SKM-1 (cell line): ENCODE measurements around the gene RAMP3.
"Not testable (repeated sequence)": the region's sequence is repeated elsewhere in the genome, so short reads cannot be mapped to it uniquely, and the experiment has no call there.

Source experiments
- DNase-seq: peaks from one replicate; lab custom pipeline; 2025; ENCODE audit not compliant: unreplicated experiment; lab: John Stamatoyannopoulos, UW

Gene RAMP3, protein sequence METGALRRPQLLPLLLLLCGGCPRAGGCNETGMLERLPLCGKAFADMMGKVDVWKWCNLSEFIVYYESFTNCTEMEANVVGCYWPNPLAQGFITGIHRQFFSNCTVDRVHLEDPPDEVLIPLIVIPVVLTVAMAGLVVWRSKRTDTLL

DNA sequence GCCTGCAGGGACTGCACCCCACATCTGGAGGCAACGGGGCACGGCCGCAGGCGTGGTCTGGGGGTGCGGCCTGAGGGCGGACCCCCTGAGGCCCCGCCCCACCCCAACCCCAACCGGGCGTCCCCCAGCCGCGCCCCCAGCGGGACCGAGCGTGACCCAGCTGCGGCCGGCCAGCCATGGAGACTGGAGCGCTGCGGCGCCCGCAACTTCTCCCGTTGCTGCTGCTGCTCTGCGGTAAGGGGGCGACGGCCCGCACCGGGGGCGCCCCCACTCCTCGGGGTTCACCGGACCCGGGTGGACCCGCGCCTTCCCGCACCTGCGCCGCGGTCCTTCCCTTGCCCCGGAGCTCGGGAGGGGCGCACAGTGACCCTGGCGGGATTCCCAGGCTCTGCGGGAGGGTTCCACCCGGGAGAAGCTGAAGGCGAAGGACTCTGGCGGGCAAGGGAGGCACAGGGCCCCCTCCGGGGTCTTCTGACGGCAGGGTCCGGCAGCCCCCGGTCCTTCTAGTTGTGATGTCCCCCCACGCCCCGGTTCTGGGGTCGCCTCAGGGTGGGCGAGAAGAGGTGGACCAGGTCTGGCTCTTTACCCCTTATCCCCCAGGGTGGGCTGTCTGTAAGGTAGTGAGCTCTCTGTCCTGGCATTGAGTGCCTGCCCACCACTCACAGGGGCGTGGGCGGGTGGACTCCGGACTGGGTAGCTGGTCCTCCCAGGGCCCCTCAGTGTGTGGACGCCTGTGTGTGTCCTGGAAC, at the start of gene RAMP3:
RAMP3 (plus strand) TSS at position 139 of the 749 bp plus-strand sequence; CDS start at position 177, 38 bp downstream.
- DNase-seq: no peak

DNA sequence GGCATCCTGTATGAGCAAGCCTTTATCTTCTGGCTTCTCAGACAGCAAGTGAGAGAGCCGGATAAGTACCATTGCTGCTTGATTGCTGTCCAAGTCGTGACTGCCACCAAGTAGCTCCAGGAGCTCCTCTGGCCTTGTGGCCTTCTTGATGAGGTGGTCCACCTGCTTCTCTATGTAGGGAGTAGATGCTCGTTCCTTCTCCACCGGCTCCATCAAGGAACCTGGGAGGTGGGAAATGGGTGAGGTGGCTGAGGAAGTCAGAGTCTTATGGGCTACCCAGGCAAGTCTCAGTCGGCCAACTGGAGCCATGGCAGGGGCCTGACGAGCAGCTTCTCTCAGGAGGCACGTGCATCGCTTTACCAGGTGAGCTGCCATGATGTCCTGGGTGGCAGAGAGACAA, 48.7 kb upstream of the RAMP3 start:
- DNase-seq: no peak

DNA sequence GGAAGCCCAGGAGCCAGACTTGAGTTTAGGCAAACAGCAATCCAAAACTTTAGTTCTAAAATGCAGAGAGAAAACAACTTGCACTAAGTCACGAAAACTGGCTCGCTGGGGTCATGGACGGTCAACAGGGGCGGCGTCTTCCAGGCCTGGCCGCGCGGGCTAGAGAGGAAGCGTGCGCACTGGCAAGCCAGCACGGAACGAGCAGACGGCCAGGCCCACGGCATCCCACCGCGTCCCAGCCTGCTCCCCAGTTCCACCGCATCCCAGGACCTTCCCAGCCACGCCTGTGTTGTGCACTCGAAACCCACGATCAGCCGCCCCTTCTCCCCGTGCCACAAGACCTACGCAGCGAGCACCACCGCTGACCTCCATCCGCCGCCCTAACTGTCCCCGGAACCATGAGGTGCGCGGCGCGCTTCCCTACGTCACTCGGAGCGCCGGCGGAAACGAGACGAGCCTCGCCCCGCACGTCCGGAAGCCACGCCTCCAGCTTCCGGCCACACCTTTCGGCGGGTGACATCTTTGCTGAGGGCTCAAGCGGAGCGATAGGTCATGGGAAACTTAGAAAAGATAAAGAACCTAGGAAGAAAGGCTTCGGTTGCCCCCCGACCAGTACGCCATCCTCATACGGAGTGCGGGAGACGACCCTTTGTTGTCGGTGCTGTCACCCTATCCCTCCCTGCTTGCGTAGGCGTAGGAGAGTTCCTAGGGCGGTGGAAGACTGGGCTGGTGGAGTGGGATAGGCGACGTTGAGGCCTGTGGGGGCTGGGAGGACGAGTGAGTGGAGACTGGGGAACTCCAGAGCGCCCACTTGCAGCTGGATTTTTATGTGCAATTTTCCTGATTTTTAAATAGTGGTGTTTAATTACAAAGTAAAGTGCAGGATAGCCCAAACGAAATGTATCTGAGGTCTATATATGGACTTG, 46.0 kb upstream of the RAMP3 start, which contains the start of gene TBRG4:
TBRG4 (minus strand) TSS at position 400 of the 926 bp plus-strand sequence. CDS start 2,460 bp downstream, outside the sequence.
- DNase-seq: peak; percentile 89

DNA sequence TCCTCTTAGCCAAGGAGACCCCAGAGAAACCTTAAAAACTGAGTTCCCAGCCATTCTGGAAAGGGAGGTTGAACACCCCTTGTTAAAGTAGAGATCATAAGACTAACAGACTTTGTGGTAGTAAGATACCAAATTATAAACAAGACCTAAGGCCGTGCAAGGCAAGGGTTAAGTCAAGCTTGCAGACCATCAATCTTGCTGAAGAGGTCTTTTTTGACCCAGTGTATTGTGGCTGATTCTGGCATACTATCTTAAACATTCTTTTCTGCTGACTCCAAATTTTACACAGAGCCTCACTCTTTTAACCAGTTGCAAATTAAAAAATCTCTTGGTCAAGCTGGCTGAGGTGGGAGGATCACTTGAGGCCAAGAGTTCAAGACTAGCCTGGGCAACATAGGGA, 44.9 kb upstream of the RAMP3 start:
- DNase-seq: no peak

DNA sequence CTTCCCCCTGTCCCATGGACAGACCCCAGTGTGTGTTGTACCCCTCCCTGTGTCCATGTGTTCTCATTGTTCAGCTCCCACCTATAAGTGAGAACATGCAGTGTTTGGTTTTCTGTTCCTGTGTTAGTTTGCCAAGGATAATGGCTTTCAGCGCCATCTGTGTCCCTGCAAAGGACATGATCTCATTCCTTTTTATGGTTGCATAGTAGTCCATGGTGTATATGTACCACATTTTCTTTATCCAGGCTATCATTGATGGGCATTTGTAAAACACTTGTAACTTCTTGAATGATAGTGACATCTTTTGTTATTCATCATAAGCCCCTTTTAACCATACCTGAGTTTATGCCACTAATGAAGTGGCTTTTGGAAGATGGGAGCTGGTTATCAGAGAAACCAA, 43.3 kb upstream of the RAMP3 start:
- DNase-seq: not testable (repeated sequence)

DNA sequence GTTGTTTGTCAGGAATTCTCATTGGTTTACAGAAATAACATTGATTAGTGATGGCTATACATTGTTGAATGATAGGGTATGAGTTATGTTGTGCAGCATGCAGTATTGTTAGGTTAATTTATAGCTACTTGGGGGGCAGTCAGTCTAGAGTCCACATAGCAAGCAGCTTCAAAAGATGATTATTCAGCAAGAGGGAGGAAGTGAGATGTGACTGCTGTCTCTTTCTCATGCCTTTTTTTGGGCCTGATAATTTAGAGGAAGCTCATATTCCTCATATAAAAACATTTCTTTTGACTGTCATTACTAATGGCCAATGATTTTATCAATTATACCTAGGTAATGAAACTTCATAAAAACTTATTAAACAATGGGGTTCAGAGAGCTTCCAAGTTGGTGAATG, 42.7 kb upstream of the RAMP3 start:
- no peak for DNase-seq

DNA sequence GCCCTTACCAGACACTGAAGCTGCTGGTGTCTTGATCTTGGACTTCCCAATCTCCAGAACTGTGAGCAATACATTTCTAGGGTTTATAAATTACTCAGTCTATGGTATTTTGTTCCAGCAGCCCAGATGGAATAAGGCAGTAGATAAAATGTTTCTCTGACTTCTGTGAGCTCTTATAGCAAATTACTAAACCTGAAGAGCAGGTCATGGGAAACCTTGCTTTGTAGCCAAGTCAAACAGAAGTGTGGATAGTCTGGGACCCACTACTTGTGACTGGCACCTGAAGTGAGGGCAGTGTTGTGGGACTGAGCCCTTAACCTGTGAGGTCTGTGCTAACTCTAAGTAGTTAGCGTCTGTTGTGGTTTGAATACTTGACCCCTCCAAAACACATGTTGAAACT, 41.5 kb upstream of the RAMP3 start:
- DNase-seq: no peak

DNA sequence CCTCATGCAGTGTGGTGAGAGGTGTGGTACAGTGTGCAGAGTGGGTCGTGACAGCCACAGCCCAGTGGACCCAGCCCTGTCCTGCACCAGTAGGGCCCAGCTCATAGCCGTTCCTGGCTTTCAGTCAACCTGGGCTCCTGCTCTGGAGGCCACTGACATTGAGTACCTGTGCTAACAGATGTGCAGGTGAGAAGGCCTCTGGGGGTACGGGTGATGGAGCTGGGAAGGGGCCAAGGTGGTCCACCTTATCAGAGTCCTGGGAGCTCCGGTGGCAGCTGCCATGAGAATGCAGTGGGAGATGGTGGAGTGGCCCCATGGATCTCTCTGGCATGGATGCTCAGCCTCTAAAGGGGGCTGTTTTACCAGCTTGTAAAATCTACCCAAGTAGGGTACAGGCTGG, 40.0 kb upstream of the RAMP3 start:
- DNase-seq: no peak

DNA sequence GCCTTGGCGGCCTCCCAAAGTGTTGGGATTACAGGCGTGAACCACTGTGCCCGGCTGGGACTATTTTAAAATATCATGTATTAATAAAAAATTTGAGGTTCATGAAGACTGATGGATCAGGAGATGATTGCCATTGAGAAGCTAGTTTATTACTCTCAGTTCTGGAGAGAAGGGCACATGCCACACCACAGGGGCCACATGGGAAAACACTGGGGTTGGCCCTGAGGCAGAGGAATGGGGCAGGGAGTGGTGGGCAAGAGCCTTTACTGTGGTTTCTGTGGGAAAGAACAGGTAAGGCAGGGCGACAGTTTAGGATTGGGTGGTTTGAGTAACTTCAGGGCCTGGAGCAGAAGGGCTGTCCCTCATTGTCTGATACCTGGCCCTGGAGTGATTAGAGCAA, 39.3 kb upstream of the RAMP3 start:
- DNase-seq: no peak

DNA sequence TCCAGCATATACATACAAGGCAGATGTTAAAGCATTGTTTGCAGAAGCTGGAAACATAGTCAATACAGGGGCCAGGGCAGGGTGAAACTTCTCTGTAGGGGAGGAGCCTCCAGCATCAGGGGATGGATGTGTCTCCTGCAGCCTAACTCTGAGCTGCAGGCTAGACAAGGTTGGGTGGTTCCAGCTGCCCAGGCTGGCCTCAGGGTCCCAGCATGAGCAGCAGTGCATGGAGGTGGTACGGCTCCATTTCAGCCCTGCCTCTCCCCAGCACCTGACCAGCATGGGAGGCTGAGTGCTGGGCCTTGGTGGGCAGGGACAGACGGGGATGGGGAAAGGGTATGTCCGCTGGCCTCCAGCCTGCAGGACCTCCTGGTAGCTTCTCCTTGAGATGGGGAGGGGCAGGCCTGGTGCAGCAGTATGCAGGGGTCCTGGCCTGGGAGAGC, 38.7 kb upstream of the RAMP3 start:
- no peak for DNase-seq

DNA sequence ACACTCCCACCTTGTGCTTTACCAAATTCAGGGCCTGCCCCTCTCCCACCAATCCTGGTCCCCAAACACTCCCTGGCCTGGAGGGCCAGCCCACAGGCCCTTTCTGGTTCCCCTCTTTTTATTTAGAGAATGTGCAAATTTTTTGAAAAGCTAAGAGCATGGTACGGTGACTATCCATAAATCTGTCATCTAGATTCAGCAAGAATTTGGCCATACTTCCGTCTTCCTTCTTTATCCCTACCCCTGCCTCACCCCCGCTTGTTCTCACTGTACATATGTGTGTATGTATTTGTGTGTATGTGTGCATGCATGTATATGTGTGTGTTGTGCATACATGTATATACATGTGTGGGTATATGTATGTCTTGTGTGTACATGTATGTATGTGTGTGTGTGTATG, 38.0 kb upstream of the RAMP3 start:
- no peak for DNase-seq

DNA sequence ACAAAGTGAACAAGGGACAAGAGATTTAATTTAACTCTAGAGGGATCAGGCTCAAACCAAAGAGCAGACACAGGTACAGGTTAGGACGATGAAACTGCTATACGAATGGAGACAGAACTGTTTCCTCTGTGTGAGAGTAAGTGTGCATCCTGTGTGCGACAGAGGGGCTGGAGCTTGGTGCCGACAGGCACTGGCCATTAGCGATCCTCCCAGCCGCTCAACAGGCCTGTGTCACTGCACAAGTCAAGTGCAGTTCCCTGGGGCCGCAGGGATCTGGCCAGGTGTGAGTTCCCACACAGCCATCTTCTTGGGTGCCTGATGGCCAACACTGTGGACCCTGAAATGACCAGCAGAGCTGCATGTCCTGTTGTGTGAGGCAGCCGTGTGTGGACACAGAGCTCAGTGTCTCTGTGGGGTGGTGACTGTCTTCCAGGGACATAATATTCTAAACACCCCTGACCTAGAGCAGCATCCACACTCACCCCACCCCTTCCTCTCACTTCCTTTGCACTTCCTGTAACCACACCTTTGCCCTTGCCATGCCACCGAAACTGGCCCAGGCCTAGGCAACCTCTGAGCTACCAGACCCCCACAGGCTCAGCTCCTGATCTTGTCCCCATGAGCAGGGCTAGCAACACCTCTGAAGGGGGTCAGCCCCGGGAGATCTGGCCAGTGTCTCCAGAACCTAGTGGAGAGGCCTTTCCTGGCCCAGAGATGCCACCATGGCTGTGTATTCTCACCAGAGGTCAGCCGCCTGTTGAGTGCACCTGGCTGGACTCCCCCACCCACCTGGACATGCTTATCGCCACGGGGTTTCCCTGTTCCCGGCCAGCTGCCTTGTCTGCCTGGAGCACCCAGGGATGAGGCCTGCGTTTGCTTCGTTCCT, 34.4 kb upstream of the RAMP3 start:
- DNase-seq: no peak

DNA sequence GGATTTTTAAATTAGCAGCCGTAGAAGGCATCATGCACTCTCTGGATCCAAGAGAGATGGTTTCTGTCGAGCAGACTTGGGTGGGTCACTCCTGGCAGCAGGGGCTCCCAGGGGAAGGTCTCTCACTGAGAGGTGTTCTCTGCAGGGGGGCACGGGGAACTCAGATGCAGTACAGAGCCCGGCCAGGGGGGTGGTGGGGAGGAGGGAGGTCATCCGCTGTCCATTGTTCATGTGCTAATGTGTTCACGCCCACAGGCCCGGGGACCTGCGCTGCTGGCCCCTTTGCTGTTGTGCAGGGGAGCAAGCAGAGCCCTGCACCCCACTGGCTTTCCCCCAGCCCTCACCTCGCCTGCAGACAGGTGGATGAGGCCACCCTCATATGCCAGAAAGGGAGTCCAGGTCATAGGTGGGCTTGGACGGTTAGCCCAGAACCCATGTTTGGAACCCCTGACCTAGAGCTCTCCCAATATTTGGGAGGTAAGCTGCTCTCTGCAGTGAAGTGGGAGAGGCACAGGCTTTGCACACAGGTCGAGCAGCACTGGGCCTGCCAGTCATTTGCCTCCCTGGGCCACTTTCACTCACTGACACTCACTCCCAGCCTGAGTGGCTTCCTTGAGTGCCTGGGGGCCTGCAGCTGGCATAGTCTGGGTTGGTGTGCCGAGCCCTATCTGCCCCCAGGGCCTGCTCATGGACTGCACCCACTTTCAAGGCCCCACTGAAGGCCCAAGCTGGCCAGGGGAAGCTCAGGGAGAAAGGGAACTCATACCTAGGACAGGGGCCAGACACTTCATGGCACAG, 33.5 kb upstream of the RAMP3 start:
- no peak for DNase-seq

DNA sequence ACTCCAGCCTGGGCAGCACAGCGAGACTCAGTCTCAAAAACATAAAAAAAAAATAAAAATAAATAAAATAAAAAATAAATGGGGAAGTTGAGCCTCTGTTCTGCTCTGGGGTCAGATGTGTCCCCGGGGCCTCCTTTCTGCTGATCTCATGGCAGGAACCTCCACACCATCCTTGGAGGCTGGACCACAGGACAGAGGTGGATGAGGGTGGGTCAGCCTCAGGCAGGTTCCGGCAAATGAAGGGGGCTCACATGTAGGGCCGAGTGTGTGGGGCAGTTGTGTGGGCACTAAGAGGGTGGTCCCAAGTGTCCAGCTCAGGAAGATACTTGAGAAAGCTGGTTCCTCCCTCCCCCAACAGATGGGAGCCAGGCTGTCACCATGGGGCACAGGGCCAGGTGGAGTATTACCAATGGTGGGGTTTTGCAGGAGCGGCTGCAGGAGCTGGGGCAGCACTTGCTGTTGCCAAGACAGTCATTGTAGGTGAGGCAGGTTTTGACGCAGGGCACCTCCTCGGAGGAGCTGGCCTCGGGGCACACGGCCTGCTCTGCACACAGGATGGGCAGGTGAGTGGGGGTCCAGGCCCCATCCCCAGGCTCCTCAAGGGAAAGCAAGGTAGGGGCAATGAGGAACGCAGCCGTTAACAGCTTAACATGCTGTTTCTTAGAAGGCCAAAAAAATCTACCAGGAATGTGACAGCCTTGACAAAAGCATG, 32.2 kb upstream of the RAMP3 start:
- DNase-seq: no peak

DNA sequence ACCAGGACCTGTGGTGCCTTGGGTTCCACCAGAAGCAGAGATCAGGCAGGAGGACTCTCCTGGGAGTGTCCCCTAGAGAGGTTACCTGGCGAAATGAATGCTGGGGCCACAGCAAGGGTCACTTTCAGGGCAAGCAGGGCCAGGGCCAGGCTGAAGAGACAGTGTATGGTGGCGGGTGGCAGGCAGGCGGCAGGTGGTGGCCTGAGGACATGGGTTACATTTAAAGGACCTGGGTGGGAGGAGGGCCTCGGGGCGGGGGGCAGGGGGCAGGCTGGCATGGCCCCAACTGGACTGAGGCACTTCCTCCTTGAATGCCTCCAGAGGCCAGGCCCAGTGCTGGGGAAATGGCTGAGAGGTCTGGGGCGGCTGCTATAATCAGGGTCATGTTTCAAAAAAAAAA, 31.4 kb upstream of the RAMP3 start:
- DNase-seq: no peak

DNA sequence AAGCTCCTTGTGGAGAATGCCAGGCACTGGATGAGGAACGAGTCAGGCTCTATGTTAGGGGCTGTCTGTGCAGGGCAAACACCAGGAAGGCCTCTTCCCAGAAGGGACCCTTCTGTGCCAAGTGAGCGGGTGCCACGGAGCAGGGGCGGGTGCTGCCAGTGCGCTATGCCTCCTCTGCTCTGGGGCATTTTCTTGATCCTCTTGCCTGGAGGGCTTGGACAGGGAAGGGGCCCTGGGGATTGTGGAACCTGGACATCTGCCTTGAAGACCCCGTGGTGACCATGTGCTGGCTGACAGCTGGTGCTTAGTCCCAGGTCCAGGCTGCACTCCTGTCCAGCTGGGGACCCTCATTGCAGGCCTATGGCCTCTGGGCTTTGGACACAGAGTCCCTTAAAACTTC, 30.7 kb upstream of the RAMP3 start:
- no peak for DNase-seq

DNA sequence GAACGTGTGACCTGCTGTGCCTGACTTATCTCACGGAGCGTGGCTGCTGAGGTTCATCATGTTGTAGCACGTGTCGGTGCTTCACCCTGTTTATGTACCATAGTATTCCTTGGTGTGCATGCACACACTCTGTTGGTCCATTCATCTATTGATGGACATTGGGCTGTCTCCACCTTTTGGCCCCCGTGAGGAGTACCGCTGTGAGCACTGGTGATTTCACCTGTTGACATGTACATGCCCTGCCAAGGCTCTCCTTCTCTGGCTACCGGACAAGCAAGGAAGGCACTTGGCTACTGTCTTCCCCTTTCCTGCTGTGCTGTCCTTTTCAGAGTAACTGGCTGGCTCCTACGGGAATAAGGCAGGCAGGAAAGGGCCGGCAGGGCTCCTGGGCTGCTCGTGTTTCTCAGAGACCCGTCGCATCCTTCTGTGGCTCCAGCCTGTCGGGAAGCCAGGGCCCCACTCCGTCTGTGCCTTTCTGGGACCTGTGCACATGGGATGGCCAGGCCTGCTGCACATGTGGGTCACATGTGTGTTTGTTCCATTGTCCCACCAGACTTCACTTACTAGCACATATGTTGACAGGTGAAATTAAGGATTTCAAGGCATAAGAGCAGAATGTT, 28.3 kb upstream of the RAMP3 start:
- no peak for DNase-seq

DNA sequence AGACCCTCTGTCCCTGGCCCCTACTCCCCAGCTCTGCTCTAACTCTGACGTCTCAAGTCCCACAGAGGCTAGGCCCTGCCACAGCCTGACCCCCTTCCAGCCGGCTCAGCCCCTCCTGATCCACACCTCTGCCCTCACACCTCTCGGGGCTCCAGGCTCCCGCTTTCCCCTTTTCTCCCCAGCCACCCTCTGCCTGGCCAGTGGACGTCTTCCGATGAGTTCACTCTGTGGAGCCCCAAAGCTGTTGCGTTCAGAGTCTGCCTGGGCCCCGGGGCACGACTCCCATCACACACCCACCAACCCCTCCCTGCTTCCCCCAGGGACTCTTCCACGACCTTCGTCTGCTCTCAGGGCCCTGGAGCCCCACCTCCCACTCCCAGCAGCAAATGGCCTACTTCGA, 27.7 kb upstream of the RAMP3 start:
- DNase-seq: no peak

DNA sequence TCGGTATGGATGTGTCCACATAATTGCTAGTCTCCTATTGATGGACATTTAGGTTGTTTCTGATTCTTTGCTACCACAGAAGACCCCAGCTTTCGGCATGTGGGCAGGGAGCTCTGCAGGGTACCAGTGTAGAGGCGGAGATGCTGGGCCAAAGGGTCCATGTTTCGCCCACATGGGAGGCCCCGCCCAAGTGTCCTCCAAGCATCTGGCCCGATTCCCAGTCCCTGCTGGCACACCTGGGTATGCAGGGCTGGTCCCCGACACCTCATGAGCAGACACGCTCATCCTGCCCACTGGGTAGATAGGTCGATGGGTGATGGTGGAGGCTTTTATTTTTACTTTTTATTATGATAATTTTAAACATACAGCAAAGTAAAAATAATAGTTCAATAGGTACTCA, 26.7 kb upstream of the RAMP3 start:
- DNase-seq: no peak
